Spleen (tissue), 11 donors: ENCODE measurements around the gene ISG20L2. TPM values are rescaled to one million over a fixed set of nuclear protein-coding genes. Genes with fewer than 3 reads are reported as not detected.
A peak's percentile ranks its signal among the peaks of the same experiment; 100 is the strongest.

Source experiments
- DNase-seq: peaks from one replicate; pipeline ENCODE4 v3.0.0-alpha.2; 2020
- H3K27ac ChIP-seq, 8 donors: fragments of 200-600 bp; sonication (generic) in 7 of 8; 1 replicate in 4 of 8; 2 replicates in 4 of 8; pipeline versions ENCODE4 v1.5.0 to v1.8.0; 2016 to 2021; ENCODE audit warnings: inconsistent platforms in 4 of 8, mild to moderate bottlenecking in 4 of 8, moderate library complexity in 1 of 8
- H3K27me3 ChIP-seq, 7 donors: fragments of 200-600 bp; sonication (generic) in 6 of 7; replicated peaks in 1 of 7; 1 replicate in 4 of 7; 2 replicates in 3 of 7; pipeline versions ENCODE4 v1.5.0 to v1.8.0; 2016 to 2021; ENCODE audit warnings: inconsistent platforms in 3 of 7, mild to moderate bottlenecking in 1 of 7
- H3K36me3 ChIP-seq, 6 donors: fragments of 200-600 bp; sonication (generic) in 5 of 6; 1 replicate in 4 of 6; 2 replicates in 2 of 6; pipeline versions ENCODE4 v1.5.0 to v1.8.0; 2016 to 2021; ENCODE audit warnings: inconsistent platforms in 2 of 6
- H3K4me1 ChIP-seq, 6 donors: fragments of 200-600 bp; sonication (generic) in 5 of 6; 1 replicate in 3 of 6; 2 replicates in 3 of 6; pipeline versions ENCODE4 v1.5.0 to v1.8.0; 2016 to 2021; ENCODE audit warnings: inconsistent platforms in 3 of 6
- H3K4me3 ChIP-seq, 8 donors: fragments of 200-600 bp; sonication (generic) in 7 of 8; 1 replicate in 4 of 8; 2 replicates in 4 of 8; pipeline versions ENCODE4 v1.5.0 to v1.8.0; 2016 to 2021; ENCODE audit warnings: inconsistent platforms in 4 of 8, mild to moderate bottlenecking in 4 of 8, moderate library complexity in 2 of 8
- H3K9me3 ChIP-seq, 8 donors: fragments of 200-600 bp; sonication (generic) in 7 of 8; 1 replicate in 4 of 8; 2 replicates in 4 of 8; pipeline versions ENCODE4 v1.5.0 to v1.8.0; 2016 to 2021; ENCODE audit warnings: inconsistent platforms in 4 of 8
- POLR2A ChIP-seq, 3 donors: fragments of 450-650 bp; IDR thresholded peaks; one replicate each; pipeline ENCODE4 v1.5.1; 2017; ENCODE audit warnings: antibody characterized with exemption in 3 of 3, mild to moderate bottlenecking in 1 of 3
- POLR2AphosphoS5 ChIP-seq, 3 donors: sonication (generic); formaldehyde crosslinking; IDR thresholded peaks; one replicate each; pipeline ENCODE4 v1.5.1; 2017; ENCODE audit warnings: antibody characterized with exemption in 3 of 3
- WGBS, 5 donors: extraction: QIAGEN DNeasy Blood & Tissue Kit in 3 of 5; methylation state at CpG; one replicate each; pipeline versions ENCODE4 v1.1.5 to v1.1.7; 2013 to 2018; 5-methylcytosine and 5-hydroxymethylcytosine counted together
- intact Hi-C: fragments of 100-400 bp; cut with DNase I; formaldehyde crosslinking; loops from one replicate; pipeline ENCODE4 v1.15.0; 2023; ENCODE audit warnings: low total_unique reads
- polyA plus RNA-seq, 3 donors: library from polyadenylated mRNA; stranded (reverse); fragments of 200-250 nt; gene quantifications; one replicate each; pipeline ENCODE4 v1.2.1, GENCODE V29; 2013
- total RNA-seq, 7 donors: library from RNA; depleted of rRNA in 3 of 7; stranded (reverse); fragments of >200 nt in 3 of 7; fragmentation: NEBNext Ultra II Directional in 4 of 7; extraction: Animal tissue kit (Norgen Biotek cat#: 25700) in 4 of 7; gene quantifications; one replicate each; pipeline versions ENCODE4 v1.1.0 to v1.2.1, GENCODE V29; 2016 to 2021
- TF ChIP-seq, protein P1 (sequence below), 11 experiments: fragments of 200-600 bp in 7 of 11; fragments of 450-650 bp in 4 of 11; sonication (generic) in 4 of 11; IDR thresholded peaks in 8 of 11; conservative IDR thresholded peaks in 3 of 11; 1 replicate in 7 of 11; 2 replicates in 4 of 11; pipeline versions ENCODE4 v1.4.0 to v1.8.0; 2016 to 2021; ENCODE audit warnings: antibody characterized with exemption in 11 of 11, inconsistent platforms in 4 of 11, mild to moderate bottlenecking in 1 of 11
- donor health status: healthy with polysubstance abuse.
- donor health status: DM: no; HTN: no; CAD: no; lungs with moderate emphysema.
- donor health status: DM: no; HTN: no; CAD: no.
- donor health status: Bipolar disorder and iron deficiency.
- donor health status: healthy.
- donor health status: DM: no; HTN: no; CAD: no.
- donor health status: DM: yes; HTN: yes; CAD: no.

Gene ISG20L2
- total and polyA plus RNA-seq, 10 donors: 6.6 to 46.7 (median 27.8) TPM

GRCh38 chr1:156714830-156715229 is 13.7 kb downstream of the ISG20L2 start:
- no peaks in the 10 kb centered on the region for H3K9me3 ChIP-seq
- no peaks in the 10 kb centered on the region for H3K27me3 ChIP-seq
- DNase-seq: no peak
- intact Hi-C loops: no loop called here
- no peak overlapping the region for H3K4me3 ChIP-seq
- TF ChIP-seq POLR2A (IDR thresholded peaks at IDR 0.05) (no peak), POLR2AphosphoS5 (IDR thresholded peaks at IDR 0.05) (no peak)
- TF ChIP-seq, protein P1, sequence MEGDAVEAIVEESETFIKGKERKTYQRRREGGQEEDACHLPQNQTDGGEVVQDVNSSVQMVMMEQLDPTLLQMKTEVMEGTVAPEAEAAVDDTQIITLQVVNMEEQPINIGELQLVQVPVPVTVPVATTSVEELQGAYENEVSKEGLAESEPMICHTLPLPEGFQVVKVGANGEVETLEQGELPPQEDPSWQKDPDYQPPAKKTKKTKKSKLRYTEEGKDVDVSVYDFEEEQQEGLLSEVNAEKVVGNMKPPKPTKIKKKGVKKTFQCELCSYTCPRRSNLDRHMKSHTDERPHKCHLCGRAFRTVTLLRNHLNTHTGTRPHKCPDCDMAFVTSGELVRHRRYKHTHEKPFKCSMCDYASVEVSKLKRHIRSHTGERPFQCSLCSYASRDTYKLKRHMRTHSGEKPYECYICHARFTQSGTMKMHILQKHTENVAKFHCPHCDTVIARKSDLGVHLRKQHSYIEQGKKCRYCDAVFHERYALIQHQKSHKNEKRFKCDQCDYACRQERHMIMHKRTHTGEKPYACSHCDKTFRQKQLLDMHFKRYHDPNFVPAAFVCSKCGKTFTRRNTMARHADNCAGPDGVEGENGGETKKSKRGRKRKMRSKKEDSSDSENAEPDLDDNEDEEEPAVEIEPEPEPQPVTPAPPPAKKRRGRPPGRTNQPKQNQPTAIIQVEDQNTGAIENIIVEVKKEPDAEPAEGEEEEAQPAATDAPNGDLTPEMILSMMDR (IDR thresholded peaks at IDR 0.05 in 8 of 11, conservative IDR thresholded peaks at IDR 0.05 in 3 of 11): no peak
- H3K27ac ChIP-seq: no peak overlapping the region
- 78 to 88% (median 82%) methylated on average over 3 of the region's 3 CpGs for WGBS, 5 donors
- H3K4me1 ChIP-seq: peaks cover 0 to 3% (median 0%) of the 10 kb centered on the region in 6 donors
- H3K36me3 ChIP-seq: peaks cover 0 to 52% (median under 1%) of the 10 kb centered on the region in 6 donors

DNA sequence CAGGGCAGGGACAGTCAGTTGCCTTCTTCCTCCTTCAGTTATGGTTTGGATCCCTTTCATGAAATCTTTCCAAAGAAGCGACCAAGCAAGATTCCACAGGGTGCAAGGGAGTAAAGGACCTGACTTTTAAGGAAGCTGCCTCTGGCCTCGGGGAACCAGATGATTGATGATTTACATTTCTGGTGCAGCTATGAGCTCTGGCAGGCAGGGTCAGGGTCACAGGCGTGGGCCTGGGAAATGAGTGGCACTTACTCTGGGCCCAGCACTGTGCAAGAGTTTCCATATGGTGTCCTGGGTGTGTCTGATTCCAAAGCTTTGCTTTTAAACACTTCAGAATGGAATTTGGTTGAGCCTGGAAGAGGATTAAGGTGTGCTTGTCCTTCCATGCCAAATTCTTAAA is 15.9 kb downstream of the ISG20L2 start:
- TF ChIP-seq POLR2AphosphoS5 (IDR thresholded peaks at IDR 0.05) (no peak), POLR2A (IDR thresholded peaks at IDR 0.05) (no peak)
- TF ChIP-seq, protein P1 (IDR thresholded peaks at IDR 0.05 in 8 of 11, conservative IDR thresholded peaks at IDR 0.05 in 3 of 11): no peak
- DNase-seq: no peak
- intact Hi-C loops: no loop called here
- peaks cover 0 to 30% (median 0%) of the 10 kb centered on the region in 6 donors for H3K36me3 ChIP-seq
- H3K4me1 ChIP-seq: peaks cover 0 to 3% (median 0%) of the 10 kb centered on the region in 6 donors
- no peak overlapping the region for H3K27ac ChIP-seq
- H3K27me3 ChIP-seq: no peaks in the 10 kb centered on the region
- no peaks in the 10 kb centered on the region for H3K9me3 ChIP-seq
- WGBS, 5 donors: 38 to 69% (median 60%) methylated on average over 3 of the region's 3 CpGs
- H3K4me3 ChIP-seq: no peak overlapping the region

GRCh38 chr1:156711011-156711817 is 17.4 kb downstream of the ISG20L2 start:
- Histone ChIP-seq H3K4me1 (peaks cover 4 to 17% (median 12%) of the 10 kb centered on the region in 6 donors), H3K9me3 (no peaks in the 10 kb centered on the region), H3K36me3 (peaks cover 0 to 18% (median 0%) of the 10 kb centered on the region in 6 donors), H3K4me3 (no peak overlapping the region), H3K27ac (no peak overlapping the region), H3K27me3 (peaks cover 0 to 9% (median 1%) of the 10 kb centered on the region in 7 donors)
- no peak for DNase-seq
- TF ChIP-seq POLR2A (IDR thresholded peaks at IDR 0.05) (no peak), POLR2AphosphoS5 (IDR thresholded peaks at IDR 0.05) (no peak)
- TF ChIP-seq, protein P1 (IDR thresholded peaks at IDR 0.05 in 8 of 11, conservative IDR thresholded peaks at IDR 0.05 in 3 of 11): no peak
- intact Hi-C loops: no loop called here
- WGBS, 5 donors: 83 to 92% (median 88%) methylated on average over 7 to 9 of the region's 9 CpGs

- H3K36me3 ChIP-seq: peaks cover 0 to 9% (median 0%) of the 10 kb centered on the region in 6 donors
- peaks cover 0 to 22% (median 14%) of the 10 kb centered on the region in 7 donors for H3K27me3 ChIP-seq
- intact Hi-C loops: no loop called here
- peaks cover 15 to 30% (median 25%) of the 10 kb centered on the region in 6 donors for H3K4me1 ChIP-seq
- no peak overlapping the region for H3K4me3 ChIP-seq
- no peak for DNase-seq
- H3K27ac ChIP-seq: no peak overlapping the region
- TF ChIP-seq POLR2AphosphoS5 (IDR thresholded peaks at IDR 0.05) (peak in 2 of 3 donors; percentile 41 to 54), POLR2A (IDR thresholded peaks at IDR 0.05) (no peak)
- TF ChIP-seq, protein P1 (IDR thresholded peaks at IDR 0.05 in 8 of 11, conservative IDR thresholded peaks at IDR 0.05 in 3 of 11): no peak
- H3K9me3 ChIP-seq: no peaks in the 10 kb centered on the region
- 72 to 78% (median 74%) methylated on average over 11 of the region's 11 CpGs for WGBS, 5 donors
These were observed 18.6 kb downstream of the ISG20L2 start for GRCh38 chr1:156709757-156710489.
